NCI-H446 treated with DMSO at 0.1 percent for 48 hours (cell line): ENCODE data around the gene UCN.
"Not testable (repeated sequence)": the region's sequence is repeated elsewhere in the genome, so short reads cannot be mapped to it uniquely, and the experiment has no call there.

Source experiments
- DNase-seq: peaks from one replicate; lab custom pipeline; 2025; lab: John Stamatoyannopoulos, UW

The UCN gene

GRCh38 chr2:27308359-27308881 lies at the start of gene UCN:
TSS of gene UCN (minus strand) at chr2:27308445. CDS start at chr2:27307895, 550 bp downstream.
- DNase-seq = no peak

- DNase-seq = peak; percentile 96
Measured at GRCh38 chr2:27356382-27357181, 48.3 kb upstream of the UCN start, which contains the start of gene GTF3C2. TSS of gene GTF3C2 (minus strand) at chr2:27356764. CDS start at chr2:27343554, 13,210 bp downstream.

GRCh38 chr2:27356056-27356381 lies 47.8 kb upstream of the UCN start:
- no peak for DNase-seq

- no peak for DNase-seq
Measured at GRCh38 chr2:27354597-27354927, 46.3 kb upstream of the UCN start.

- DNase-seq = no peak
Measured at GRCh38 chr2:27353762-27354596, 45.7 kb upstream of the UCN start.

GRCh38 chr2:27353386-27353761 lies 45.1 kb upstream of the UCN start:
- not testable (repeated sequence) for DNase-seq

- no peak for DNase-seq
Measured at GRCh38 chr2:27351802-27352598, 43.8 kb upstream of the UCN start.

- no peak for DNase-seq
Measured at GRCh38 chr2:27350106-27350693, 42.0 kb upstream of the UCN start.

- DNase-seq = no peak
Measured at GRCh38 chr2:27347641-27348040, 39.4 kb upstream of the UCN start.

- DNase-seq = no peak
Measured at GRCh38 chr2:27336173-27336572, 27.9 kb upstream of the UCN start.

GRCh38 chr2:27335311-27335710 lies 27.1 kb upstream of the UCN start:
- DNase-seq = no peak

GRCh38 chr2:27324720-27325119 lies 16.5 kb upstream of the UCN start:
- DNase-seq = no peak

- DNase-seq = no peak
Measured at GRCh38 chr2:27323596-27324285, 15.5 kb upstream of the UCN start.

- DNase-seq = peak; percentile 78
Measured at GRCh38 chr2:27322766-27323595, 14.7 kb upstream of the UCN start, which contains the start of gene MPV17. TSS of gene MPV17 (minus strand) at chr2:27323097. CDS start at chr2:27322517, 580 bp downstream.

GRCh38 chr2:27322301-27322765 lies 14.1 kb upstream of the UCN start:
- DNase-seq = no peak

- DNase-seq = peak; percentile 68
Measured at GRCh38 chr2:27320958-27321543, 12.8 kb upstream of the UCN start.

GRCh38 chr2:27319839-27320238 lies 11.6 kb upstream of the UCN start:
- not testable (repeated sequence) for DNase-seq

- DNase-seq = peak; percentile 51
Measured at GRCh38 chr2:27316655-27317412, 8.6 kb upstream of the UCN start.

GRCh38 chr2:27315122-27315521 lies 6.9 kb upstream of the UCN start:
- DNase-seq = no peak
